Esophagus muscularis mucosa (tissue), 4 donors: ENCODE data around the gene CACNG7.

ENCODE experiments used
- CTCF ChIP-seq, 3 experiments: fragments of 200-600 bp in 2 of 3; fragments of 450-650 bp in 1 of 3; sonication (generic) in 2 of 3; IDR thresholded peaks; one replicate each; pipeline ENCODE4 v1.5.1; 2017 to 2019; ENCODE audit warnings: antibody characterized with exemption in 3 of 3, mild to moderate bottlenecking in 2 of 3, moderate library complexity in 1 of 3
- EP300 ChIP-seq: sonication (generic); formaldehyde crosslinking; IDR thresholded peaks from one replicate; pipeline ENCODE4 v1.6.1; 2017; ENCODE audit warnings: antibody characterized with exemption
- POLR2A ChIP-seq: fragments of 450-650 bp; IDR thresholded peaks from one replicate; pipeline ENCODE4 v1.6.1; 2017; ENCODE audit warnings: antibody characterized with exemption, moderate library complexity, mild to moderate bottlenecking, low read depth

GRCh38 chr19:53871454-53871853, 37.6 kb upstream of the CACNG7 start:
- TF ChIP-seq POLR2A (no peak), CTCF (IDR thresholded peaks at IDR 0.05) (no peak), EP300 (no peak)
